Activated CD4-positive, alpha-beta T cell treated with anti-CD3 and anti-CD28 coated beads, Interleukin-2, amount 50 U/mL, for 48 hours (primary cell): ENCODE results near the gene NPIPA5.
"Not testable (repeated sequence)": the region's sequence is repeated elsewhere in the genome, so short reads cannot be mapped to it uniquely, and the experiment has no call there.

Experiments used
- DNase-seq, 2 experiments: peaks; one replicate each; pipeline ENCODE4 v3.0.0-alpha.2; 2020

Gene NPIPA5

GRCh38 chr16:15389916-15390315 lies 11.8 kb upstream of the NPIPA5 start:
- not testable (repeated sequence) for DNase-seq

GRCh38 chr16:15388060-15388459 lies 10.0 kb upstream of the NPIPA5 start:
- DNase-seq = not testable (repeated sequence)

GRCh38 chr16:15382810-15383209 lies 4.7 kb upstream of the NPIPA5 start:
- not testable (repeated sequence) for DNase-seq

GRCh38 chr16:15357495-15357894 lies 20.6 kb downstream of the NPIPA5 start:
- not testable (repeated sequence) for DNase-seq

GRCh38 chr16:15354846-15355245 lies 23.2 kb downstream of the NPIPA5 start:
- not testable (repeated sequence) for DNase-seq

- DNase-seq = not testable (repeated sequence)
These were observed 25.2 kb downstream of the NPIPA5 start for GRCh38 chr16:15352852-15353251.

GRCh38 chr16:15351745-15352144 lies 26.3 kb downstream of the NPIPA5 start:
- DNase-seq = not testable (repeated sequence)

- not testable (repeated sequence) for DNase-seq
These were observed 26.8 kb downstream of the NPIPA5 start for GRCh38 chr16:15351251-15351650.

- DNase-seq = not testable (repeated sequence)
These were observed 29.4 kb downstream of the NPIPA5 start for GRCh38 chr16:15348721-15349120.

GRCh38 chr16:15342337-15342736 lies 35.8 kb downstream of the NPIPA5 start:
- not testable (repeated sequence) for DNase-seq

- DNase-seq = not testable (repeated sequence)
These were observed 39.1 kb downstream of the NPIPA5 start for GRCh38 chr16:15338986-15339385.

GRCh38 chr16:15337974-15338605 lies 40.0 kb downstream of the NPIPA5 start:
- not testable (repeated sequence) for DNase-seq

GRCh38 chr16:15335609-15336008 lies 42.5 kb downstream of the NPIPA5 start:
- not testable (repeated sequence) for DNase-seq

GRCh38 chr16:15333969-15334368 lies 44.1 kb downstream of the NPIPA5 start:
- not testable (repeated sequence) for DNase-seq

- DNase-seq = not testable (repeated sequence)
These were observed 47.1 kb downstream of the NPIPA5 start for GRCh38 chr16:15330978-15331377.

GRCh38 chr16:15324954-15325353 lies 53.1 kb downstream of the NPIPA5 start:
- not testable (repeated sequence) for DNase-seq

- DNase-seq = not testable (repeated sequence)
These were observed 54.7 kb downstream of the NPIPA5 start for GRCh38 chr16:15323373-15323772.

GRCh38 chr16:15321221-15321620 lies 56.9 kb downstream of the NPIPA5 start:
- DNase-seq = not testable (repeated sequence)

- not testable (repeated sequence) for DNase-seq
These were observed 63.5 kb downstream of the NPIPA5 start for GRCh38 chr16:15314562-15314961.
